ENCODE results near the gene KRT12. TPM values are rescaled to one million over a fixed set of nuclear protein-coding genes. Genes with fewer than 3 reads are reported as not detected.
"Not testable (repeated sequence)": the region's sequence is repeated elsewhere in the genome, so short reads cannot be mapped to it uniquely, and the experiment has no call there.

The KRT12 gene
- polyA plus RNA-seq, 1 of the 3 experiments (the other 2 are of a cell fraction): not detected

GRCh38 chr17:40862985-40863733 lies 3.9 kb downstream of the KRT12 start:
- Histone ChIP-seq H3K79me2 (ENCODE audit: insufficient read depth) (no peaks in the 10 kb centered on the region), H3K4me1 (ENCODE audit: control insufficient read depth in 1 of 2, insufficient read depth in 2 of 2, low read depth in 1 of 2, low read length in 1 of 2) (no peaks in the 10 kb centered on the region), H3K4me2 (no peak overlapping the region), H3K9me2 (no peaks in the 10 kb centered on the region), H3K36me3 (replicated peaks in 1 of 2; ENCODE audit: control insufficient read depth in 1 of 2, insufficient read depth in 2 of 2, low read length in 1 of 2) (no peaks in the 10 kb centered on the region), H3K4me3 (ENCODE audit: low read depth in 2 of 2, low read length in 1 of 2) (no peak overlapping the region), H3K27me3 (ENCODE audit: insufficient read depth) (peaks cover 16% of the 10 kb centered on the region; the same call in 1 of the 2 replicates), H3F3A (replicated peaks; ENCODE audit: insufficient read depth) (no peaks in the 10 kb centered on the region), H3K9me3 (no peaks in the 10 kb centered on the region), H2AFZ (ENCODE audit: low read depth) (no peak overlapping the region), H3K27ac (ENCODE audit: low read depth in 2 of 2, low read length in 1 of 2) (no peak overlapping the region), H3K9ac (no peak overlapping the region), H4K20me1 (ENCODE audit: insufficient read depth) (no peaks in the 10 kb centered on the region)
- DNase-seq: no peak
- peak; percentile 22; the same call in 1 of the 2 replicates for TF ChIP-seq CTCF (IDR thresholded peaks at IDR 0.05)
- TF ChIP-seq NRF1 (IDR thresholded peaks at IDR 0.05; ENCODE audit: low read depth, low read length): no peak
- no peak for TF ChIP-seq PBX3 (IDR thresholded peaks at IDR 0.05)
- CTCF ChIA-PET: interaction anchor here (0.8 to 1.5 kb wide), 5 partner anchors 22 to 802 kb away, joined by 3 to 4 read pairs (median 3); partner anchors contain the start of gene KRT20
- POLR2A ChIA-PET: no interaction called here
- 61% methylated on average over 28 of the region's 39 CpGs for WGBS (ENCODE audit: low lambda C conversion rate)

- Histone ChIP-seq H3K79me2 (ENCODE audit: insufficient read depth) (no peaks in the 10 kb centered on the region), H3K4me1 (ENCODE audit: control insufficient read depth in 1 of 2, insufficient read depth in 2 of 2, low read depth in 1 of 2, low read length in 1 of 2) (peaks cover 6 to 8% of the 10 kb centered on the region in 2 experiments; a peak in 2 of 4 replicates), H2AFZ (ENCODE audit: low read depth) (no peak overlapping the region), H4K20me1 (ENCODE audit: insufficient read depth) (no peaks in the 10 kb centered on the region), H3K4me2 (no peak overlapping the region), H3K27me3 (ENCODE audit: insufficient read depth) (no peaks in the 10 kb centered on the region; the same call in 1 of the 2 replicates), H3K9me3 (no peaks in the 10 kb centered on the region), H3K9ac (no peak overlapping the region), H3K36me3 (replicated peaks in 1 of 2; ENCODE audit: control insufficient read depth in 1 of 2, insufficient read depth in 2 of 2, low read length in 1 of 2) (no peaks in the 10 kb centered on the region), H3F3A (replicated peaks; ENCODE audit: insufficient read depth) (peaks cover 6% of the 10 kb centered on the region), H3K27ac (ENCODE audit: low read depth in 2 of 2, low read length in 1 of 2) (no peak overlapping the region), H3K4me3 (ENCODE audit: low read depth in 2 of 2, low read length in 1 of 2) (no peak overlapping the region), H3K9me2 (no peaks in the 10 kb centered on the region)
- 38% methylated on average over 2 of the region's 2 CpGs for WGBS (ENCODE audit: low lambda C conversion rate)
- DNase-seq: no peak
- ChIA-PET CTCF (interaction anchor here (1.0 kb wide), 1 partner anchor 803 kb away, joined by 3 read pairs; no protein-coding TSS in a partner anchor), POLR2A (no interaction called here)
- no peak for TF ChIP-seq RXRA (IDR thresholded peaks at IDR 0.05; ENCODE audit: borderline replicate concordance, low read depth)
- no peak for TF ChIP-seq YY1 (IDR thresholded peaks at IDR 0.05; ENCODE audit: low read depth)
- TF ChIP-seq SMC3 (IDR thresholded peaks at IDR 0.05; ENCODE audit: low read depth, low read length): no peak
- no peak for TF ChIP-seq GABPA (IDR thresholded peaks at IDR 0.05; ENCODE audit: low read depth)
- TF ChIP-seq NFIC (IDR thresholded peaks at IDR 0.05; ENCODE audit: borderline replicate concordance): no peak
- TF ChIP-seq MEF2A (IDR thresholded peaks at IDR 0.05; ENCODE audit: borderline replicate concordance, low read depth): no peak
- no peak for TF ChIP-seq MXI1 (IDR thresholded peaks at IDR 0.05; ENCODE audit: low read depth, low read length)
- no peak for TF ChIP-seq FOXM1 (IDR thresholded peaks at IDR 0.05; ENCODE audit: low read depth)
- TF ChIP-seq POLR2AphosphoS5 (IDR thresholded peaks at IDR 0.05; ENCODE audit: low read depth, low read length): no peak
Observed at GRCh38 chr17:40859536-40859935, 7.5 kb downstream of the KRT12 start.

GRCh38 chr17:40858667-40859066 lies 8.4 kb downstream of the KRT12 start:
- H3F3A ChIP-seq (replicated peaks; ENCODE audit: insufficient read depth): peaks cover 13% of the 10 kb centered on the region
- DNase-seq; POLR2A ChIA-PET; H3K36me3 ChIP-seq (replicated peaks in 1 of 2; ENCODE audit: control insufficient read depth in 1 of 2, insufficient read depth in 2 of 2, low read length in 1 of 2); H3K27ac ChIP-seq (ENCODE audit: low read depth in 2 of 2, low read length in 1 of 2); H4K20me1 ChIP-seq (ENCODE audit: insufficient read depth); H3K9me2 ChIP-seq; H3K27me3 ChIP-seq (ENCODE audit: insufficient read depth); H3K4me3 ChIP-seq (ENCODE audit: low read depth in 2 of 2, low read length in 1 of 2); H3K4me1 ChIP-seq (ENCODE audit: control insufficient read depth in 1 of 2, insufficient read depth in 2 of 2, low read depth in 1 of 2, low read length in 1 of 2); H2AFZ ChIP-seq (ENCODE audit: low read depth); H3K4me2 ChIP-seq; H3K79me2 ChIP-seq (ENCODE audit: insufficient read depth); H3K9ac ChIP-seq; H3K9me3 ChIP-seq: not testable (repeated sequence)
- CTCF ChIA-PET: interaction anchor here (0.9 to 4.9 kb wide), 4 partner anchors 9 to 807 kb away, joined by 3 to 37 read pairs (median 9); partner anchors contain the start of gene KRT12
- WGBS (ENCODE audit: low lambda C conversion rate): 72% methylated on average over 2 of the region's 2 CpGs

Measured in SK-N-SH (cell line).